ENCODE measurements around the gene SECISBP2.

SECISBP2 gene

GRCh38 chr9:89390578-89391116 is 72.3 kb downstream of the SECISBP2 start:
- no peaks in the 10 kb centered on the region for H3K27me3 ChIP-seq
- no peaks in the 10 kb centered on the region for H3K4me1 ChIP-seq
- DNase-seq = no peak
- no peaks in the 10 kb centered on the region for H3K9me3 ChIP-seq
- no peak for TF ChIP-seq CTCF (IDR thresholded peaks at IDR 0.05; ENCODE audit: low read depth, low read length)
- no peak overlapping the region for H3K4me3 ChIP-seq (ENCODE audit: low read depth, low read length)
- H3K36me3 ChIP-seq = no peaks in the 10 kb centered on the region; the same call in 1 of the 2 replicates

- H3K9me3 ChIP-seq = no peaks in the 10 kb centered on the region
- no peak overlapping the region for H3K4me3 ChIP-seq (ENCODE audit: low read depth, low read length)
- DNase-seq = no peak
- no peaks in the 10 kb centered on the region for H3K4me1 ChIP-seq
- H3K27me3 ChIP-seq = no peaks in the 10 kb centered on the region
- TF ChIP-seq CTCF (IDR thresholded peaks at IDR 0.05; ENCODE audit: low read depth, low read length) = no peak
- no peaks in the 10 kb centered on the region; the same call in 1 of the 2 replicates for H3K36me3 ChIP-seq
Measured at GRCh38 chr9:89391585-89391984, 73.3 kb downstream of the SECISBP2 start.

GRCh38 chr9:89394412-89394811 is 76.1 kb downstream of the SECISBP2 start:
- Histone ChIP-seq H3K36me3 (no peaks in the 10 kb centered on the region), H3K4me3 (ENCODE audit: low read depth, low read length) (no peak overlapping the region), H3K27me3 (no peaks in the 10 kb centered on the region), H3K4me1 (no peaks in the 10 kb centered on the region), H3K9me3 (no peaks in the 10 kb centered on the region)
- DNase-seq = no peak
- TF ChIP-seq CTCF (IDR thresholded peaks at IDR 0.05; ENCODE audit: low read depth, low read length) = no peak

GRCh38 chr9:89395931-89396710 is 77.8 kb downstream of the SECISBP2 start:
- no peak for DNase-seq
- Histone ChIP-seq H3K4me3 (ENCODE audit: low read depth, low read length) (no peak overlapping the region), H3K4me1 (no peaks in the 10 kb centered on the region), H3K27me3 (no peaks in the 10 kb centered on the region), H3K36me3 (no peaks in the 10 kb centered on the region), H3K9me3 (no peaks in the 10 kb centered on the region)
- TF ChIP-seq CTCF (IDR thresholded peaks at IDR 0.05; ENCODE audit: low read depth, low read length) = no peak

- Histone ChIP-seq H3K4me1 (no peaks in the 10 kb centered on the region), H3K27me3 (no peaks in the 10 kb centered on the region), H3K9me3 (no peaks in the 10 kb centered on the region), H3K36me3 (no peaks in the 10 kb centered on the region), H3K4me3 (ENCODE audit: low read depth, low read length) (no peak overlapping the region)
- no peak for TF ChIP-seq CTCF (IDR thresholded peaks at IDR 0.05; ENCODE audit: low read depth, low read length)
- no peak for DNase-seq
Measured at GRCh38 chr9:89397471-89397870, 79.2 kb downstream of the SECISBP2 start.

GRCh38 chr9:89398621-89399020 is 80.3 kb downstream of the SECISBP2 start:
- Histone ChIP-seq H3K9me3 (no peaks in the 10 kb centered on the region), H3K36me3 (no peaks in the 10 kb centered on the region), H3K4me1 (no peaks in the 10 kb centered on the region), H3K27me3 (no peaks in the 10 kb centered on the region), H3K4me3 (ENCODE audit: low read depth, low read length) (no peak overlapping the region)
- DNase-seq = no peak
- no peak for TF ChIP-seq CTCF (IDR thresholded peaks at IDR 0.05; ENCODE audit: low read depth, low read length)

Data from BE2C (cell line).